Measurements from ENCODE around the gene CDT1.

DNA sequence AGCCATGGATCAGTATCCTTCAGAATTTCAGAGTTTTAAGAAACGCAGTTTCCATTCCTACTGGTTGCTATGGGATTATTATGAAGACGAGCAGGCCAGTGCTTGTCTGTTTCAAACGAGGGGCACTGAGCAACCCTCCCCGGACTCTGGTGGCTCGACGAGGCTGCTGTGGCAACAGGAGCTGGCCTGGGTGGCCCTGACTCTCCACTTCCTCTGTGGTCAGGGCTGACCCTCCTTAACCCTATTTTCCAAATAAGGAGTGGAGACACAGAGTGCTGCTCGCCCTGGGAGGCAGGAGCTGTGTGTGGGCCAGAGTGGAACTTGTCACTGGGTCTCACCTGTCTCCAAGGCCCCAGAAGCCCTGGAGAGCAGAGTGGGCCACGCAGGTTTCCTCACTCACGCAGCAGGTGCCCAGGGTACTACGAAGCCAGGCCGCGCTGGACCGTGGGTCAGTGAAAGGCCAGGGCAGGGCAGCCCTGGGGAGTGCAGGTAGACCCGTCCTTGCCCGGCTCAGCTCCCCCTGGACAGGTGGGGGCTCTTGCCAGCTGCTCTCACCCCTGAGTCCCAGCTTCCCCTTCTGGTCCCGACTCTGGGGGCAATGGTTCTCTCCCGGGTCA, 49.8 kb downstream of the CDT1 start:
- TF ChIP-seq CTCF (IDR thresholded peaks at IDR 0.05) = no peak
- TF ChIP-seq, protein P1, sequence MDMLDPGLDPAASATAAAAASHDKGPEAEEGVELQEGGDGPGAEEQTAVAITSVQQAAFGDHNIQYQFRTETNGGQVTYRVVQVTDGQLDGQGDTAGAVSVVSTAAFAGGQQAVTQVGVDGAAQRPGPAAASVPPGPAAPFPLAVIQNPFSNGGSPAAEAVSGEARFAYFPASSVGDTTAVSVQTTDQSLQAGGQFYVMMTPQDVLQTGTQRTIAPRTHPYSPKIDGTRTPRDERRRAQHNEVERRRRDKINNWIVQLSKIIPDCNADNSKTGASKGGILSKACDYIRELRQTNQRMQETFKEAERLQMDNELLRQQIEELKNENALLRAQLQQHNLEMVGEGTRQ (CRISPR knock-in tag; IDR thresholded peaks at IDR 0.05) = no peak

All from WTC11 (cell line).